HG03457 (cell line): ENCODE results near the gene AFDN.
"Not testable (repeated sequence)": the region's sequence is repeated elsewhere in the genome, so short reads cannot be mapped to it uniquely, and the experiment has no call there.

Source experiments
- ATAC-seq: cut with Tn5 transposase; IDR thresholded peaks from one replicate; pipeline ENCODE4 v1.9.1; 2021; ENCODE audit warnings: moderate number of reproducible peaks; ENCODE audit not compliant: unreplicated experiment

AFDN gene

DNA sequence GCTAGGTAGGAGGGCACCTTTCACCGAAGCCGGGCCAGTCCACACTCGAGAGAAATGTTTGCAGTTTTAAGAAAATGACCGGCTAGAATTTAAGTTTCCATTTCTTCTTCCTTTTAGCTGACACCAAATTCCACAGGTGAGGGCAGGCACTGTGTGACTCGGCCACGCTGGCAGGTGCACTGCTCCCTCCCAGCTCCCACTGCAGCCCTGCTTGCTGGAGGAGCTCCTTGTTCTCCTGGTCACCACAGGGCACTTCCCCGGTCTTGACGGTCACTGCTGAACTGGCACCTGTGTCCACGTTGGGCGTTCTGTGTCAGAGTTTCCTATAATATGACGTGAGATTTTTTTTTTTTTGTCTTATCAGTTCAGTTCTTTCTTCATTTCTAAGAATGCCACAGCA, 167.1 kb downstream of the AFDN start:
- ATAC-seq: no peak

DNA sequence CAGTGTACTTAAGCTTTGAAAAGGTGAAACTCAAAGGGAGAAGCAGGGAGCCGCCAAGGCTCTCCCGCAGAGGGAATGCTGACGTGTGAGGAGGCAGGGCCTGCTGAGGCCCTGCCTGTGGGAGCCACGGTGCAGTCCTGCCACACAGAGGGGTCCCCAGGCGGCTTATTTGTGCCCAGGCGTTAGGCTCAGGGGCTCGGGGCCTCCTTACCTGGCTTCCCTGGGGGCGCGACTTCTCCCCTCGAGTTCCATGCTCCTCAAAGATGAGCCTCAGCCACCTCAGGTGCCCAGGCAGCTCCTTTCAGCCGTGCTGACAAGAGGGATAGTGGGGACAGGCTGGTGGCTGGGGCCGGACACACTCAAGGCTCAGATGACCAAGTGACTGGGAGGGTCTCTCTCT, 168.6 kb downstream of the AFDN start:
- no peak for ATAC-seq

DNA sequence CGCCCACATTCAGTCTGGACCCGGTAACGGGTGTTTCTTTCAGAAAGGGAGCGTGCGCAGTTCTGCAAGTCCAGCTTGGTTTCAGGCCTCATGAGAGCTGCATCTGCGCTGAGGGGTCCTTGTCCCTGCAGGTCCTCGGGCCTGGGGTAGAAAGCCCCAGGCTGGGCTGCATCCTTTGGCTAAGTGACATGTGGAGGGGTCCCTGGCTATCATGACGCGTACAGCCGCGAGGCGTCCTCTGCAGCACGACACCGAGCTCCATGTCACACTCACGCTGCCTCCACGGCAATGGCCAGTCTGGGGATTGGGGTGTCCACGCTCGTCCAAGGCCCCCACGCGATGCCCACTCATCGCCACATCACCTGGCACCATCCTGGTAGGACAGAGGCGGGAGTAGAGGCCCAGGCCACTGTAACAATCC, 169.0 kb downstream of the AFDN start:
- no peak for ATAC-seq

DNA sequence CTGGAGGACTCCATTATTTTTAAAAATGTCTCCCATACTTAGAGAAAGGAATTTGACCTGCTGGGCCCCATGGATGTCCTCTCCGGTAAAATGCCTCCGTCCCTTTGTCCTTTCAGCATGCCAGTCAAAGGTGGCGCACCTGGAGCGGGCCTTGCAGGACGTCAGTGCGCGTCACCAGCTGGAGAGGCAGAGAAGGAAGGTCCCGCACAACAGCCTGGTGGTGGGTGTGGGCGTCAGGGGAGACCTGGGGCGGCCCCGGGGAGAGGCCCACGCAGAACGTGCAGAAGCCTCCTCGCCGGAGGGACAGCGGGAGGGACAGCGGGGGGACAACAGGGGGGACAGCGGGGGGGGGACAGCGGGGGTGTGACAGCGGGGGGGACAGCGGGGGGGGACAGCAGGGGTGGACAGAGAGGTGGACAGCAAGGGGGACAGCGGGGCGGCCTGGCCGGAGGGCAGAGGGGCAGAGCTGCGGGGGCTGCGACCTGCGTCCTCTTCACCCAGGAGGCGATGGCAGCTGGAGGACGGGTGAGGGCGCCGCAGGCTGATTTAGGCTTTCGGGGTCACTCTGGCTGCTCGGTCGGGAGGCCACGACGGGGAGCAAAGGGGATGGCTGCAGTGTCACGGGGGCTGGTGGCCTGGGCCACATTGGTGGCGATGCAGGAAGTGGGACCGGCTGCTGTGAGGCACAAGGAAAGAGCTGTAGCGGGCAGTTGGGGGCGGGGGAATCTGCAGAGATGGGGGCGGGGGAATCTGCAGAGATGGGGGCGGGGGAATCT, 169.9 kb downstream of the AFDN start:
- no peak for ATAC-seq

DNA sequence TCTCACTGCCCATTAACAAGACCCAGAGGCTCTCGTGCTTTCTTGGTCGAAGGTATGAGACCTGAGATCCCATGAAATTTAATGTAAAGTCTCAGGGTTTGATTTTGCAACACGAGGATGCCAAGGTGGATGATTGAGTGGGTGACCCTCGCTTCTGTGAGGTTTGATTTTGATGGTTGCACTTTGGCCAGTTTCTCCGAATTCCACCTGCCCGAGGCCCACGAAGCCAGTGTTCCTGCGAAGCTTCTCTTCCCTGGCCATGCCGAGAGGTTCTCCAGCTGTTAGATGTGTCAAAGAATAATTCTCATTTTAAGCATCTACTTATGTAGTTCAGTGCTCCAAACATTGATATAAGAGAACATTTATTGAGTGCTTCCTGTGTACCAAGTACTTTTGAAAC, 170.9 kb downstream of the AFDN start, which contains the start of gene KIF25:
KIF25 (plus strand) TSS at position 30 of the 400 bp plus-strand sequence. CDS start 31,915 bp downstream, outside the sequence.
- no peak for ATAC-seq

DNA sequence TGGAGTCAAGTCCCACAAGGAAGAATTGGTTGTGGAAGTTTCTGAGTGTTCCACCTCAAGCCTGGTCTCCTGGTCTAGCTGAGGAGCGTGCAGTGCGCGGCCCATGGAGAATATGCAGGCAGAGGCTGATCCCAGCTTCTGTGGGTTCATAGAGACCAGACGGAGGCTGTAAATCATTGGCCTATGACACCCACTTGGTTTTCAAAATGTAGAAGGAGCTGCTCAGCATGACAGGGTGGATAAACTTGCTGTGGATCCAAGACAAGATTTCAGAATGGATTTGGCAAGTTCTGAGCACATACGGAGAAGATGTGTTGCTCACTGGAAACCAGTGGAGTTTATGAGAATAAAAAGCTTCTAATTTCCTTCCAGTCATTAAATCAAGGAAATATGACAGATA, 171.5 kb downstream of the AFDN start:
- no peak for ATAC-seq

DNA sequence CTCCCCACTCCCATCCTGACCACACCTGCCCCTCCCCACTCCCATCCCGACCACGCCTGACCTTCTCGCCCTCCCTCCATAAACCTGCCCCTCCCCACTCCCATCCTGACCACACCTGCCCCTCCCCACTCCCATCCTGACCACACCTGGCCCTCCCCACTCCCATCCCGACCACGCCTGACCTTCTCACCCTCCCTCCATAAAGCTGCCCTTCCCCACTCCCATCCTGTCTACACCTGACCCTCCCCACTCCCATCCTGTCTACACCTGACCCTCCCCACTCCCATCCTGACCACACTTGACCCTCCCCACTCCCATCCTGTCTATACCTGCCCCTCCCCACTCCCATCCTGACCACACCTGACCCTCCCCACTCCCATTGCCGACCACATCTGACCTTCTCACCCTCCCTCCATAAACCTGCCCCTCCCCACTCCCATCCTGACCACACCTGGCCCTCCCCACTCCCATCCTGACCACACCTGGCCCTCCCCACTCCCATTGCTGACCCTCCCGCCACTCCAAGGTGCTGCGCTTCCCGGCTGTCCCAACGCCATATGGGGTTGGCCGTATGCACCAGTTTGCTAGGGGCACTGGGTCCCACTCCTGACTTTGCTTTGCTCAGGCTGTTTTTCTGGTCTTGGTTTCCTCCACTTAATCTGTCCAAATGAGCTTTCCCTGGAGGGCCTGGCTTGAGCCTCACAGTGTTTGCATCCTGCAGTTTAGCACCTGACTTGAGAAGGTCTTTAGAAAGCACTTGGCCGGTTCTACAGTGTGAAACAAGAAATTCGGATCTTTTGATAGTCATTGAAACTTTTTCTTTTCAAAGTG, 173.7 kb downstream of the AFDN start:
- ATAC-seq: no peak

DNA sequence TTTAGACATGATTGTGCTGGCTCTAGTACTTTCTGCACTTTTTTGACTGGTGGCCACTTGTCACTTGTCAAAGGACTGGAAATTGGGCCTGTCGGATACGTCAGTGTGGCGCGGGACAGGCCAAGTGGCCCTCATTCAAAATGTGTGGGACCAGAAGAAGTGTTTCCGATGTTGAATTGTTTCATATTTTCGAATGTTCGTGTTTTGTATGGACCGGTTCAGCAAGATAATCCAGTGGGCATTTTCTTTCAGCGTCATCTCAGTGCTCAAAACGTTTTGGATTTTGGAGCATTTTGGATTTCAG, 174.3 kb downstream of the AFDN start:
- no peak for ATAC-seq

DNA sequence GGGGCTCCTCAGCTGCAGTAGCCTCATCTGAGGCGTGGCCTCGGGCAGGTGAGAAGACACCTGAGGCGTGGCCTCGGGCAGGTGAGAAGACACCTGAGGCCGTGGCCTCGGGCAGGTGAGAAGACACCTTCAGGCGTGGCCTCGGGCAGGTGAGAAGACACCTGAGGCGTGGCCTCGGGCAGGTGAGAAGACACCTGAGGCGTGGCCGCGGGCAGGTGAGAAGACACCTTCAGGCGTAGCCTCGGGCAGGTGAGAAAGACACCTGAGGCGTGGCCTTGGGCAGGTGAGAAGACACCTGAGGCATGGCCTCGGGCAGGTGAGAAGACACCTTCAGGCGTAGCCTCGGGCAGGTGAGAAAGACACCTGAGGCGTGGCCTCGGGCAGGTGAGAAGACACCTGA, 174.8 kb downstream of the AFDN start:
- not testable (repeated sequence) for ATAC-seq

DNA sequence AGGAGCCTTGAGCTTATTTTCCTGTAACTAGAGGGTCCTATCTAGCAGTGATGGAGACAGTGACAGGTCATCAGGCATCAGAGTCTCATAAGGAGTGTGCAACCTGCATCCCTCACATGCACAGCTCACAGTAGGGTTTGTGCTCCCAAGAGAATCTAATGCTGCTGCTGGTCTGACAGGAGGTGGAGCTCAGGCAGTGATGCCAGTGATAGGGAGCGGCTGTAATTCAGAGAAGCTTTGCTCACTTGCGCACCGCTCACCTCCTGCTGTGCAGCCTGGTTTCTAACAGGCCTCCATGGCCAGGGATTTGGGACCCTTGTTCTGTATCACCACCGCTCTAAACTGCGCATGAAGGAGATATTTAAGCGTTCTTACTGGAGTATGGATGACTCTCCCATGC, 176.1 kb downstream of the AFDN start:
- ATAC-seq: no peak

DNA sequence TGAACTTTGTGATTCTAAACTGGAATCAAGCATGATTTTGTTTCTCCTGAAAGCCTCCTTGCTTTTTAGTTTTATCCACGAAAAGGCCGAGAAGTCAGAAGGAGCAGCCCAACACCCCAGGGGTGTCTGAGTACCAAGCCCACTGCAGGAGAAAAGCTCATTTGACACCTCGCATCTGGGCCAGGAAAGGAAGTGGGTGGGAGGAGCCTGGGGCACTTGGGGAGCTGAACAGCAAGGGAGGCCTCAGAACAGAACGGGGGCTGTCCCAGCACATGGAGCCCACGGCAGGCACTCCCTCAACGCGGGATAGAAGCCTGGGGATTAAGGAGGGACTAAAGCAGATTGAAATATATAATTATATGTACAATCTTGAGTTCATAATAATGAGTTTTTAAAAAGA, 177.3 kb downstream of the AFDN start:
- no peak for ATAC-seq

DNA sequence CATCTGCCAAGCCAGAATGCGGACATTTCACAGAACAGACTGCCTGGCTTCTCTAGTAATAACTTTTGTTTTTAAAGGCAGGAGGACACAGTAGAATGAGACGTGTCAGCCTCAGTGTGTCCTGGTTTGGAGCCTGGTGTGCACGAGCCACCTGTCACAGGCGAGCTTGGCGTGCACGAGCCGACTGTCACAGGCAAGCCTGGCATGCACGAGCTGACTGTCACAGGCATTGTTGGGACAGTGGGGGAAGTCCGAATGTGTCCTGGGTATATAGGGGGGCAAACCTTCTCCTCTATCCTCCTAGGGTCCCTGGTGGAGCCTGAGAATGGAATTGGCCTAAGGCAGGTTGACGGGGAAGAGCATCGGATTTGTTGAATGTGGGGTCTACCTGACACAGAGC, 178.2 kb downstream of the AFDN start:
- no peak for ATAC-seq

DNA sequence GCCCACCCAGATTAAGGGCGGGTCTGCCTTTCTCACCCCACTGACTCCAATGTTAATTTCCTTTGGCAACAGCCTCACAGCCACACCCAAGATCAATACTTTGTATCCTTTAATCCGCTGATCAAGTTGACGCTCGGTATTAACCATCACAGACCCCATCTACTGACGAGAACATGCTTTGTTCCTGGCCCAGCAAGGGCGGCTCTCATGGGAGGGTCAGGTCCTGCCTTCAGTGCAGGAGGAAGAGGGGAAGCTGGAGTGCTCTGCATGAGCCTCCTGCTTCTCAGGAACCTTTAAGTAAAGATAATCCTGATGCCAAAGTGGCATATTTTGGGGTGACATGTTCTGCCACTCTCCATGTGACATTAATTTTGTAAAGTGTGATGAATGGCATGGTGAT, 179.1 kb downstream of the AFDN start:
- no peak for ATAC-seq

DNA sequence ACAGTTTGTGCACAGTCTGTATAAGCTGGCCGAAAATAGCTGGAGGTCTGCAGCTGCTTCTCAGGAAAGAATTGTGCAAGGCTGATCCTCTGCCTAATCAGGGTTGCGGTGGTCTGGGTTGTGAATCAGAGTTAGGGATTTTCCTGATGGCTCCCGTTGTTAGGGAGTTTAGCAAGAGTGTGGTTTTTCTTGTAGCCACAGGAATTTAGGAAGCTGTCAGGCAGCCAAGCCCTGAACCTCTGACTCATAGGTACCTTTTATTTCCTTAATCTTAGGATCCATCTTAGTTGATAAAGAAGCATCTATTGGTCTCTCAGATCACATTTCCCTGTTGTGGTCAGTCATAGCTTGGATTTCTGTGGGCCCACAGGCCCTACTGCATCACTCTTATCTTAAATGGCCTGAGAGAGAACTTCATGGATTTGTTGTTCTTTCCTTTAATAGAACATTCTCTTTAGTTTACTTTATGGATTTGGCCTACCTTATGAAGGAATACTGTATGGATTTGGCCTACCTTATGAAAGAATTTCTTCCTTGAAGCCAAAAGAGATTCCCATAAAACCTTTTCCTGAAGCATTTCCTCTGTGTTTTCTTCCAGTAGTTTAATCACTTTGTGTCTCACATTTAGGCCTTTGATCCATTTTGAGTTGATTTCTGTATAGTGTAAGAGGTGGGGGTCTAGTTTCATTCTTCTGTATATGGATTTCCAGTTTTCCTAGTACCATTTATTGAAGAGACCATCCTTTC, 181.1 kb downstream of the AFDN start:
- no peak for ATAC-seq

DNA sequence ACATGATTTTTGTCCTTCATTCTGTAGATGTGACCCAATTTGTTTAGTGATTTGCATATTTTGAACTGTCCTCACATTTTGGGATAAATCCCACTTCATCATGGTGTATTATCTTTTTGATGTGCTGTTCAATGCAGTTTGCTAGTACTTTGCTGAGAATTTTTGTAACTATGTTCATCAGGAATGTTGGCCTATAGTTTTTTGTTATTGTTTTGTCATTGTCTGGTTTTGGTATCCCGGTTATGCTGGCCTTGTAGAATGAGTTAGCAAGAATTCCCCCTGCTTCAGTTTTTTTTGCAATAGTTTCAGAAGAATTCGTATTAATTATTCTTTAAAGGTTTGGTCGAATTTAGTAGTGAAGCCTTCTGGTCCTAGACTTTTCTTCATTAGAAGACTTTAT, 182.6 kb downstream of the AFDN start:
- no peak for ATAC-seq

DNA sequence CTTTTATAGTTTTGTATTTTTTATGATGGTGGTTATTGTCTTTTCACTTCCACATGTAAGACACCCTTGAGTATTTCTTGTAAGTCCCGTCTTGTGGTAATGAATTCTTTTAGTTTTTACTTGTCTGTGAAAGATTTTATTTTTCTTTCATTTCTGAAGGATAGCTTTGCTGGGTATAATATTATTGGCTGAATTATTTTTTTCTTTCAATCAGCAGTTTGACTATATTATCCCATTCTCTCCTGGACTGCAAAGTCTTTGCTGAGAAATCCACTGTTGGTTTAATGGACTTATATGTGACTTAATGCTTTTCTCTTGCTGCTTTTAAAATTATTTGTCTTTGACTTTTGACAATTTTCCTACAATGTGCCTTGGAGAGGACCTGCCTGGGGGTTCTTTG, 184.6 kb downstream of the AFDN start:
- no peak for ATAC-seq

DNA sequence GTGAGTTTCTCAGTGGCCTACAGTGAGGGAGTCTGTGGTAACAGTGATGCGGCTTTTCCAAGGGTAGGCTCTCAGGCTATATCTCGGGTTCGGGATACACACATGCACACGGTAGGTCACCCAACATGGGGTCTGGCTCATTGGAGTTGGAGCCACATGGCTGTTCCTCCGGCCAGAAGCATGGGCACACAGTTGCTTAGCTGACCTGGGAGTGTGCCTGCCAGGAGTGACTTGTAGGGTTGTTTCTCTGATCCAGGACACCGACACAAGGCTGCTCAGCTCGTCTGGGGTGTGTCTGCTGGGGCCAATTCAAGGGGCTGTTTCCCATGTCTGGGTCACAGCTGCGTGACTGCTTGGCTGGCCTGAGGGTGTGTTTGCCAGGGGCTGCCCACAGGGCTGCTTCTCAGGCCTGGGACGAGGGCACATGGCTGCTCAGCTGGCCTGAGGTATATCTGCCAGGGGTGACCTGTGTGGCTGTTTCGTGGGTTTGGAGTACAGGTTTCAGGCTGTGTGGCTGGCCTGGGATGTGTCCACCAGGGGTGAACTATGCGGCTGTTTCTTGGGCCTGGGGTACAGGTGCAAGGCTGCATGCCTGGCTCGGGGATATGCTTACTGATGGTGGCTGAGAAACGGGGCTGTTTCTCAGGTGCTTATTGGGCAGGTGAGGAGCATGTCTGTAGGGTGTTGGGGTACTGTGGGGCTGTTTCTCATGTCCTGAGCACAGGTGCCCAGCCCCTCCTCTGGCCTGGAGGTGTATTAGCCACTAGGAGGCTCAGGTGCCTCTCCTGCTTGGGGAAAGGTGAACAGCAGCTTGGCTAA, 185.9 kb downstream of the AFDN start:
- no peak for ATAC-seq

DNA sequence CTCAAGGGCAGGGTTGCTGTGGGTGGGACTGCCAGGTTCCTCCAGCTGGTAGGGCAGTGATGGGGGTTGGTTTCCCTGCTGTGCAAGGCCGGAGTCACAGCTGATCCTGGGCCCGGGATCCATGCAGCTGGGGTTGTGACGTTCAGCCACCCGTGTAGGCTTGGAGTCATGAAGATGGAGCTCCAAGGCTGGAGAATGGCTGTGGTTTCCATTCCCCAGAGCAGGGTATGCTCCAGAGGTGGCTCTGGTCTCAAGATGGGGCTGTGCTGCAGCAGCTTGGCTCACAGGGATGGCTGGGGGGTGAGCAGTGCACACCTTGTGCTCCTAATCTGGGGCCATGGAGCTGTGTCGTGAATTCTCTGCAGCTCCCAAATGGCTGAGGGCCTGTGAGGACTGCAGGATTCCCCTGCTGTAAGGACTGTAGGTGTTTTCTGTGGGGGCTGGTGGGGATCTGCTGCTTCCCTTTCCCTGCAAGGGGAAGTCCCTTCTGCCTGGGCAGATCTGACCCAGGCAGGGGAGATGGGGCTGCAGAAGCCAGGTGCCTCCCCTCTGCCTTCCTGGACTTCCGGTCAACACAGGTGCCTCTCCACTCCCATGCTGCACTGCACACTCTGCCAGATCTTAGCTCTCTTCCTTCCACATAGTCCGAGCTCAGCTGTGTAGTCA, 186.7 kb downstream of the AFDN start:
- ATAC-seq: no peak

DNA sequence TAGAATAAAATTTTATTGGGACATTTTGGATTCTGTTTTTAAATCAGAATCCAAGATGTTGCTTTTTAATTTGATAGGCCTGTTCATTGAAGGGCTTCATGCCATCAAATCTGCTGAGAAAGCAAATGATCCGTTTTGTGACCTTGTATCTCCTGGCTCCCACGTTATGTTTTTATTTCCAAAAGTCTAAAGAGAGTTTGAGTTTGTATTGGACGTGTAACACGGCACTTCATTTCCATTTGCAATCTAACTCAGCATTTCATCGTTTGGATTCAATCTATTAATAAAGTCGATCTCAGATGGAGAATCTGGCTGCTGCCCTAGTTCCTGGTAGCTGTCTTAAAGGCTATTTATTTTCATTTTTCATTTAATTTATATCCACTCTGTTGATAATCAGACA, 187.7 kb downstream of the AFDN start:
- ATAC-seq: no peak

DNA sequence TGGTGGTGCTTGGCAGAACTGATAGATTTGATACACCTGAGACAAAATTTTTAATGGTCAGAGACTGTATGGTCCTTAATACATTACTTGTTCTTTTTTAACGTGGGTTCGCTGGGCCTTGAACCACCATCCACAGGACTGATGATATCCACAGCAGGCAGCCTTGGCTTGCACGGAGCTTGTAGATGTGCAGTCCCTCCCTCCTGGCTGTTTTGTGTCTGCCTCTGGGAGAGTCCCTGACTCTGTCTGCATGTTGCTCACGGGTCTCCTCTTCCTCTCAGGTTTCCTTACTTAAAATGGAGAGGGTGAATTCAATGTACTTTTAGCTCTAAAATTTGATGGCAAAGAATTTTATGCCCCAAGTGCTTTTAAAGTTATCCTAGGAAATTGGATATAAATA, 188.3 kb downstream of the AFDN start:
- ATAC-seq: no peak
